Frontal cortex (tissue), 4 donors: ENCODE results near the gene LRRC27. TPM values are rescaled to one million over a fixed set of nuclear protein-coding genes. Genes with fewer than 3 reads are reported as not detected.

Source experiments
- DNase-seq, 2 donors: peaks; one replicate each; pipeline ENCODE4 v3.0.0; 2012; ENCODE audit warnings: low spot score in 2 of 2
- FAIRE-seq: peaks from 2 replicates; lab custom pipeline; 2012; peaks lifted over from hg19 to GRCh38; lab: Jason Lieb, UNC
- total RNA-seq: library from RNA; depleted of rRNA; stranded (reverse); fragments of >200 nt; gene quantifications from one replicate; pipeline ENCODE4 v1.2.3, GENCODE V29; 2014
- donor health status: control.
- donor health status: control.
- donor health status: control.

LRRC27 gene
- total RNA-seq, 1 donor from 2014 or later: 20.0 TPM

- DNase-seq: peak in 1 of 2 donors; percentile 24
- FAIRE-seq: no peak
These were observed 86.8 kb downstream of the LRRC27 start for GRCh38 chr10:132418527-132419416.

DNA sequence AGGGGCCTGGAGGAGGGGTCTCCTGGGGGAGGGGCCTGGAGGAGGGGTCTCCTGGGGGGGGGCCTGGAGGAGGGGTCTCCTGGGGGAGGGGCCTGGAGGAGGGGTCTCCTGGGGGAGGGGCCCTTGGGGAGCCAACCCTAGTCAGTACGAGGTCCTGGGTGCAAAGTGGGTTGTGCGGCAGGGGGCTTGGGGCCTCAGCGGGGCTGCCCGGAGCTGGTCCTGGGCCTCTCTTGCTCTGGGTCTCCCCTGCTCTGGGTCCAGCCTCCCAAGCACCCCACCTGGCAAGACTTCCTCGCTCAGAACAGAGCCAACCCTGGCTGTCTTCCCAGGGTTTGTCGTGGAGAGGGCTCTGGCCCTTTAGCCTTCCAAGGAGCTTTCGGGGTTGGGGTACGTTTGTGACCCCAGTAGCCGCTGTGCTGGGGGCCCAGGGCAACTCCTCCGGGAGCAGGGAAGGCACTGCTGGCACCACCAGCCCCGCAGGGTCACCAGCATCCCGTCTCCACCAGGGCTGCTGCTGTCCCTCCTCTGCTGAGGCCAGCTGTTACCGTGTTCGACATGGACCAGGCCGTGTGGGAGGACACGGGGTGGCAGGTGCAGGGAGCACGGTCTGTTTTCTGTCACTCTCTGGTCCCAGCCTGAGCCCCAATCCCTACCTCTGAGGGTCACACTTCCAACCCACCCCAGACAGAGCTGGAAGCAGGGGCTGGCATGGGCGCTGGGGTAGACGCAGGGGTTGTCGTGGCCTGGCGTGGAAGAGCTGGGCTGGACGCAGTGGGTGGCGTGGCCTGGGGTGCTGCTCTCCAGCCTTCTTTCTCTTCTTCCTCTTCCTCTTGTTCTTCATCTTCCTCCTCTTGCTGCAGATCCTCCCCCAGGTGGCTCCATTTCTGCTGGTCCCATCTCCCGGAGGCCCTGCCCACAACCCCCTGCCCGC lies 87.8 kb downstream of the LRRC27 start:
- DNase-seq (no peak), FAIRE-seq (no peak)

DNA sequence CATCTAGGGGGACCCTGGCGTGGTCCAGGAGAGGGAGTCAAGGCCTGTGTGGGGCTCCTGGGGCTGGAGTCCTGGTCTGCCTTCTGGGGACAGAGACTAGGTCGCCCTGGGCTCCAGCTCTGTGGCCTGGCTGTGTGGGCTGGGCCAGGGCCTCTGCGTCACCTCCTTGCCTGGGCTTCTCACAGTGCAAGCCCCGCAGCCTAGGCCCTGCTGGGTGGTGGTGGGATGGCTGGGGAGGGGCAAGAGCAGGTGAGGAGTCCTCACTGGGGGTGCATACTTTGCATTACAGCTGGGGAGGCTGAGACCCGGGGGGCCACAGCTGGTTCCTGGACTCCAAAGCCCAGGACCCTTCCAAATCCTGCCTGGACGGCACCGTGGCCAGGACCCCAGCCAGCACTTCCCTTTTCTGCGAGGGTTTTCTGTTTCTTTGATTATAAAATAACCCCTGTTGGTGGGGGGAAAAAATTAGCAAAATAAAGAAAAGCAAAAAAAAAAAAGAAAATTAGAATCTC lies 88.5 kb downstream of the LRRC27 start:
- FAIRE-seq: no peak

GRCh38 chr10:132420981-132421846 lies 89.2 kb downstream of the LRRC27 start:
- no peak for FAIRE-seq
- DNase-seq: peak; percentile 61 to 74

More for the DNA sequence above, 88.5 kb downstream of the LRRC27 start:
- no peak for DNase-seq

DNA sequence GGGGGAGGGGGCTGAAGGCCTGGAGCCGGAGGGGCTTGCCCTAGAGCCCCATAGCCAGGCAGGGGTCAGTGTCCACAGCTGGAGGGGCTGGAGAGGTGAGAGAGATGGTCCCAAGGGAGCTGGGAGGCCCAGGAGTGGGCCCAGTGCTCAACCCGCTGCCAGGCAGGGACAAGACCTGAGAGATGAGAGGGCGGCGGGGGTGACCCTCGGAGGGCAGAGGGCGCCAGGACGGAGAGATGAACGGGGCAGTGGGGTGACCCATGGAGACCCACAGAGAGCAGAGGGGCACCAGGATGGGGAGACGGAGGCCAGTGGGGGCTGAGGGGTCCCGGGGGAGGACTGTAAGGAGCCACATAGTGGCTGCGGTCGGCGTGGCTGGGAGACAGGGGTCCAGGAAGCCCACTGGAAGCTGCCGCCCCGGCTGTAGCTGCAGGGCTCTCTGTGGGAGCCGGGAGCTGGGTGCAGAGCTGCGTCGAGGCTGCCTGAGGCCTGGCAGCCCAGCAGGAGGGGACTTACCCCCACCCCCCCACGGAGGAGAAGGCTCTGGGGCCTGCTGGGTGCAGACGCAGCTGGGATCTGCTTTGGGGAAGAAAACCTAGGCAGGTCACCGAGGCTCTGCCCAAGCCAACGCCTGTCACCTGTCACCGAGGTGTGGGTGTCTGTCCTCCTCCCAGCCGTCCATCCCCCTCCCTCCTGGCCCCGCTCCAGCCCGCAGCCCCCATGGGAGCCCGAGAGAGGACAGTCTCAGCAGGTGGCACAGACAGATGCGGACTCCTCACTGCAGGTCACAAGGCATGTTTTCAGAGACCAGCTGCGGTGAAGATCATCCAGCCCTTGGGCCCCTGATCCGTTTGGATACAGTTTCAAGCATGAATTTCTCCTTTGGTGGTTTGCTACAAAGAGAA lies 90.1 kb downstream of the LRRC27 start:
- FAIRE-seq (no peak), DNase-seq (no peak)

- DNase-seq (peak in 1 of 2 donors; percentile 26), FAIRE-seq (no peak)
These were observed 91.2 kb downstream of the LRRC27 start for GRCh38 chr10:132422903-132423825.

GRCh38 chr10:132423966-132424861 lies 92.2 kb downstream of the LRRC27 start:
- no peak for FAIRE-seq
- no peak for DNase-seq

- no peak for DNase-seq
- FAIRE-seq: no peak
These were observed 93.2 kb downstream of the LRRC27 start for GRCh38 chr10:132425029-132425756.

DNA sequence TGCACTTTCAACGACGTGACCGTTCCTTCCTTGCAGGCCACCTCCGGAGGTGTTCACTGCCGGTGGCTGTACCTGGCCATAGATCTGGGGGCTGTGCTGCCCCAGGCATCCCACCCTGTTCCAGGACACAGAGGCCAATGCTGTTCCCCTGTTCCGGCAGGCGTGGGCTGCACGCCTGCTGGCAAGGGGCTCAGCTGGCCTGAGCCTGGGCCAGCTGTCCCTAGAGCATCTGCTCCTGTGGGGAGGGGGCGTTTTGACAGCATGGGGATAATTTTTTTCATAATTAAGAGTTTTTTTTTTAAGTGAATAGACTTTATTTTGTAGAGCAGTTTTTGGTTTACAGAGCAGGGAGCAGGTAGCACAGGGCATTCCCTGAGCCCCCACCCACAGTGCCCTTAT lies 93.8 kb downstream of the LRRC27 start:
- FAIRE-seq: no peak
- no peak for DNase-seq

DNA sequence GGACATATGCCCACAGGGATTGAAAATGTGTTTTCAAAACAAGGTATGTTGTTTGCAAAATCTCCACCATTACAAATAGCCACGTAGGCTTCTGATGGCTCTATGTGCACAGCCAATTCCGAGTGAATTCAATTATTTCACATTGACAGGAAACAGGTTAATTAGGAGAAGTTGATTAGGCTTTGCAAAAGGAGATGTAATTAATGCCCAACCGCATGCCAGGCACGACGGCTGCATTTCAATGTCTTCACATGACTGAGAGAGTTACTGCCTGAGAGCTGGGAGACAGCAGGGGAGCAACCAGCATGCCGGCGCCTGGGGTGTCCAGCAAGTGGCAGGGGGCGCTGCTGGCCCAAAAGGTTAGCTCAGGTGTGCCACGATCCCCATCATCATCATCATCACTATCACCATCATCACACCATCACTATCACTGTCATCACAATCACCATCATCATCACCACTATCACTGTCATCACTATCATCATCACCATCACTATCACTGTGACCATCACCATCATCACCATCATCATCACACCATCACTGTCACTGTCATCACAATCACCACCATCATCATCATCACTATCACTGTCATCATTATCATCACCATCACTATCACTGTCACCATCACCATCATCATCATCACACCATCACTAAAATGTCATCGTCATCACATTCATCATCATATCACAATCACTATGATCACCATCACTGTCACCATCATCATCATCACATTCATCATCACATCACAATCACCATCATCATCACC lies 95.2 kb downstream of the LRRC27 start:
- FAIRE-seq (no peak), DNase-seq (no peak)

DNA sequence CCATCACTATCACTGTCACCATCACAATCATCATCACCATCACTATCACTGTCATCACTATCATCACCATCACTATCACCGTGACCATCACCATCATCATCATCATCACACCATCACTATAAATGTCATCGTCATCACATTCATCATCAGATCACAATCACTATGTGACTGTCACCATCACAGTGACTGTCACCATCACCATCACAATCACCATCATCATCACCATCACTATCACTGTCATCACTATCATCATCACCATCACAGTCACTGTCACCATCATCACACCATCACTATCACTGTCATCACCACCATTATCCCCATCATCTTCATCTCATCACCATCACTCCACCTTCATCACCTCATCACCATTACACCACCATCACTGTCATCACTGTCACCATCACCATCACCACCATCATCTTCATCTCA lies 96.0 kb downstream of the LRRC27 start:
- FAIRE-seq (no peak), DNase-seq (no peak)

DNA sequence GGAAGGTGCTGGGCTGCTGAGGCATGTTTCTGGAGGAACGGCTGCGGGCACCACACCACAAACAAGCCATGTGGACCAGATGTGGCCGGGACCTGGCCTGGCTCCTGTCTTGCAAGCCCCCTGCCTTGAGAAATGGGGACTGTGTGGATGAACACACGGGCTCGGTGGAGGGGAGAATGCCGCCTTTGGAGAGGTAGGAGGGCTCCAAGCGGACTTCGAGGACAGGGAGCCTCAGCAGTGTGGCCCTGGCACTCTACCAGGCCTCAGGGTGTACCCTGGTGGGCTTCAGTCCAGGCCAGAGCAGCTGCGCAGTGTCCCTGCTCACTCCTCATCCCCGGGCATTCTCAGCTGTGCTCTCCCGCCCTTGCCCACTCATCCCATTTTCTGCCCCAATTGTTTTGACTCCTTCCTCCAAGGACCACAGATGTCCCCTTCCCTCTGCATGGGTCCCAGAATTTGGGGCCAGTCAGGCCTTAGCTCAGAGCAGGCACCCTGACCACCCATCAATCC lies 96.5 kb downstream of the LRRC27 start:
- no peak for DNase-seq
- no peak for FAIRE-seq
